SKM-1 treated with dmso at 0.1 percent for 144 hours (cell line): ENCODE data around the gene ZNF446.
"Not testable (repeated sequence)": the region's sequence is repeated elsewhere in the genome, so short reads cannot be mapped to it uniquely, and the experiment has no call there.

Source experiments
- DNase-seq: peaks from one replicate; lab custom pipeline; 2025; ENCODE audit not compliant: unreplicated experiment; lab: John Stamatoyannopoulos, UW

ZNF446 gene

DNA sequence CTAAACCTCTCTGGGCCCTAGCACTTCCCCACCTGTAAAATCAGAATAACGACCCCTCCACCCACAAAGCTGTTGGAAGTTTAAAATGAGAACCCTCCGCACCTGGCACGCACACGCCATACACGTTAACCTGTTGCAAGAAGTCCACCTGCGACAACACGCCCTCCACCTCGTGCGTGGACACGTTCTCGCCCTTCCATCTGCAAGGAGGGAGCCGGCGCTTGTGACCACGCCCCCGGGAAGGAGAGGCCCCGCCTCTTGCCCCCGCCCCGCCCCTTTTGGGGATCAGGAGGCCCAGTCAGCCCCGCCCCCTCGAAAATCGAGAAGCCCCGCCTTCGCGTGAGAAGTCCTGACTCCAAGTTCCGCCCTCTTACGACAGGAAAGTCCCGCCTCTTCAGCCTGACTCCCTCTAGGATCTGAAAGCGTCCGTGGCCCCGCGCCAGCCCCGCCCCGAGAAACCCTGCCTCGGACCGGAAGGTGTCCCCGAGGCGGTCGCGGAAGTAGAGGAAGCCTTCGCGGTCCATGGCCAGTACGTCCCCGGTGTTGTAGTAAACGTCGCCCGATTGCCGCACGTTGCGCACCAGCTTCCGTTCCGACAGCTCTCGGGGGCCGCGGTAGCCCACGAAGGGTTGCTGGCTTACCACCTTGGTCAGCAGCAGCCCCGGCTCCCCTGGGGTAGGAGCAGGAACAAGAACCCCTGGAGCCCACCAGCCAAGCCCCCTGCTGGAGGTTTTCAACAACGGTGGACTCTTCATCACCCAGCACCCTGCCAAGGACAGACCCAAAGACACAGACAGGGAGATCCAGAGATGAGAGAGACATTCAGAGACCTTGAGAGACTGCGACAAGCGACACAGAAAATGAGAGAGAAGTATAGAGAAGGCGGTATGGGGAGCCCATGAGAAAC, 23.1 kb downstream of the ZNF446 start:
- DNase-seq: peak; percentile 84

DNA sequence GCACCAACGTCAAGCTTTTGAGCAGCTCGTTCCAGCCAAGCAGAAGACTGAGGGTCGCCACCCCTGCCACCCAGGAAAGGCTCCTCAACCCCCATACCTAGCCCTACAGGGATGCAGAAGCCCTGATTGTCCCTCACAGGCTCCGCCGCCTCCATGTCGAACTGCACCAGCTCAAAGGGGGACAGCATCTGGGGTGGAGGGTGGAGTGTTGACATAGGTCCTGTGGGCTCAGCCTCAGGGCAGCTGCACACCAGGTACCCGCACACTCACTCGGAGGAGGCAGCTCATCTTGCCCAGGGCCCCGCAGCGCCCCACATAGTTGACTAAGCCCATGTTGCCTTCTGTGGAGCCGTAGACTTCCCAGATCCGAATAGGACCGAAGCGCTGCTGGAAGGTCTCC, 24.1 kb downstream of the ZNF446 start:
- DNase-seq: no peak

DNA sequence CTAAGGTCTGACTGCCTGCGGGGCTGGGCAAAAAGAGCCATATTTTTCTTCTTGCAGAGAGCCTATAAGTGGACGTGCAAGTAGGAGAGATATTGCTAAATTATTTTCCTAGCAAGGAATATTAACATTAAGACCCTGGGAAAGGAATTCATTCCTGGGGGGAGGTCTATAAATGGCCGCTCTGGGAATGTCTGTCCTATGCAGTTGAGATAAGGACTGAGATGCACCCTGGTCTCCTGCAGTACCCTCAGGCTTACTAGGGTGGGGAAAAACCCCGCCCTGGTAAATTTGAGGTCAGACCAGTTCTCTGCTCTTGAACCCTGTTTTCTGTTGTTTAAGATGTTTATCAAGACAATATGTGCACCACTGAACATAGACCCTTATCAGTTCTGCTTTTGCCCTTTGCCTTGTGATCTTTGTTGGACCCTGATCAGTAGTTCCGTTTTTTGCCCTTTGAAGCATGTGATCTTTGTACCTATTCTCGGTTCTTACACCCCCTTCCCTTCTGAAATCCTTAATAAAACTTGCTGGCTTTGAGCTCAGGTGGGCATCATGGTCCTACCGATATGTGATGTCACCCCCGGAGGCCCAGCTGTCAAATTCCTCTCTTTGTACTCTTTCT, 31.6 kb downstream of the ZNF446 start:
- not testable (repeated sequence) for DNase-seq

DNA sequence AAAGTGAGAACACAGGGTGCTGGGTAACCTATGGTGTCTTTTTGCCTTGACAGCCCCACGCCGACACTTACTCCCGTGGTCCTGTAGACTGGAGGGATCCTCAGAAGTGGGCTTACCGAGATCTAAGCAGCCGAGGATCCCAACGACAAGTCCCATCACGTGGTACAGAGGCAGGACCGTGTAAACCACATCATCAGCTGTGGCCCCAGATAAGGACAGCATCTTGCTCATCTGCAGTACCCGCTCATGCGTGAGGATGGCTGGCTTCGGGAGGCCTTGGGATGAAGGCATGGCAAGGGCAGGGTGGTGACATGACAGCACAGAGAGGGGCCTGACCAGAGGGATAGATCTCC, 33.6 kb downstream of the ZNF446 start:
- DNase-seq: no peak

DNA sequence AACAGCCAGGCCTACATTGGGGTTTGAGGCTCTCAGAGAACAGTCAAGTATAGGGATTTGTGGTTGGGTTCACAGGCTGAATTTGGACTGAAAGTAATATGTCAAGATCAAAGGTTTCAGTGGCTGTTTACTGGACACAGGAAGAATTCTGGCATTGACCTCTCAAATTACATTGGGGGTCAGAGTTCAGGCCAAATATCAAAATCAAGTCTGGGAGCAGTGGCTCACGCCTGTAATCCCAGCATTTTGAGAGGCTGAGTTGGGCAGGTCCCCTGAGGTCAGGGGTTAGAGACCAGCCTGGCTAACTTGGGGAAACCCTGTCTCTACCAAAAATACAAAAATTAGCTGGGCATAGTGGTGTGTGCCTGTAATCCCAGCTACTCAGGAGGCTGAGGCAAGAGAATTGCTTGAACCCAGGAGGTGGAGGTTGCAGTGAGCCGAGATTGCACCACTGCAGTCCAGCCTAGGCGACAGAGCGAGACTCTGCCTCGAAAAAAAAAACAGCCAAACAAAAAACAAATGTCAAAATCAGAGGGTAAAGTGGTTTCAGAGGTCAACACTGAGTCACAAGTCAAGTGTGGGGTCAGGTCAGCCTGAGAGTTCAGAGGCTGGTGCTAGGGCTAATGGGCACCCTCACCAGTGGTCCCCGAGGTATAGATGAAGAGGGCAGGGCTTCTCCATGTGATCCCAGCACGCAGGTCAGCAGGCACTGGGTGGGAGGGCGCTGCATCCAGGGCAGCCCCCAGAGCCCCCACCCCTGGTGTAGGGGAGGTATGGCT, 34.1 kb downstream of the ZNF446 start:
- DNase-seq: no peak

DNA sequence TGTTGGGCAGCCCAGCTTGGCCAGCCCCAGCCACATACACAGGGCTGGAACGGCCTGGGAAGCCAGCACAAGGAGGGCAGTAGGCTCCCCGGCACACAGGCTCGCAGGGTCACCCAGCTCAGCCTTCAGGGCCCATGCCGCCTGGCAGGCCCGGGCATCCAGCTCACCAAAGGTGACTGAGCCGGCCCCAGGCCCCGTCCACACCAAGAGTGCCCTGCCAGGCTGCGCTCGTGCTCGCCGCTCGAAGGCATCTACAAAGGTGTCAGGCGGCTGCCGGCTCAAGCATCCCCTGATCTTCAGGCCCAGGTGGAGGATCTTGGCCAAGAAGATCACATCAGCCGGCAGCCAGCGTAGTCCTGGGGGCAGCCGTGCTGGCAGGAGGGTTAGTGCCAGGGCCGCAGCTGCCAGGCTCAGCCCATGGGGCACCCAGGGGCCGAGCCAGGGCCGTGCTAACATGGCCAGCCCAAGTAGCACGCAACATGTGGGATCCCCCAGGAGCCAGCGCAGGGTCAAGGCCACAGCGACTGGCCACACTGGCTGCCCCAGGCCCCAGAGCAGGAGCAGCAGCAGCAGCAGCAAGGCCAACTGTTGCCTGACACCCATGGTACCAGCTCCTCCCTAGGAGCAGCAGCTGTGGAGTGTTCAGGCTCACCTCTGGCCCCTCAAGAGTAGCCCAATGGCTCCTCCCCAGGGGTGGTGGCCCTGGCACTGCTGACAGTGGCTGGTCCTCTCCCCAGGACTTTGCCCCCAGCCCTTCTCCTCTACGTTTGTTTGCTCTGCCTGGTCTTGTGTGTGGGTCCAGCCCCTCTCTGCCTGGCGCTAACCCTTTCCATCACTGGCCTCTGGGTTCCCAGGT, 35.4 kb downstream of the ZNF446 start, which contains the start of gene SLC27A5:
TSS of gene SLC27A5 (minus strand) at position 640 of the 856 bp plus-strand sequence. CDS start at position 603, 37 bp downstream.
- DNase-seq: no peak

DNA sequence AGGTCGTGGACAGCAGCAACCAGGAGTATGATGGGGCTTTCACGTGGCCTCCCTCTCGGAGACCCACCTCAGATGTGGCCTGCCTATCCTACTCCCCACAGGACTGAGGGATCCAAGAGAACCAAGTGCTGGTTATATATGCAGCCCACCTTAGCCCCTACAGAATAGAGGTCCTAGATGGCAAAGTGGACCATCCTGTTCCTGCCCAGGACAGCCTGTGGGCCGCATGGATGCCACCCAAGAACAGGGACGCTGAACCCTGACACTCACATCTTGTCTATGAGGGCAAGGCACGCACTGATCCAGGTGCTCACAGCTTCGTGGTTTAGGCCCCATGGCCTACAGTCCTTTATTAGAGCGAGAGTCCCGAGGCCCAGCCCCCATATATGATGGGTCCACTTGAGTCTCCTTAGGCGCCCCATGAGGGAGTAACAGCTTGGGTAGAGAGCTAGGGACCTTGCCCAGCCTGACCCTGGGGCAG, 37.1 kb downstream of the ZNF446 start:
- DNase-seq: no peak

DNA sequence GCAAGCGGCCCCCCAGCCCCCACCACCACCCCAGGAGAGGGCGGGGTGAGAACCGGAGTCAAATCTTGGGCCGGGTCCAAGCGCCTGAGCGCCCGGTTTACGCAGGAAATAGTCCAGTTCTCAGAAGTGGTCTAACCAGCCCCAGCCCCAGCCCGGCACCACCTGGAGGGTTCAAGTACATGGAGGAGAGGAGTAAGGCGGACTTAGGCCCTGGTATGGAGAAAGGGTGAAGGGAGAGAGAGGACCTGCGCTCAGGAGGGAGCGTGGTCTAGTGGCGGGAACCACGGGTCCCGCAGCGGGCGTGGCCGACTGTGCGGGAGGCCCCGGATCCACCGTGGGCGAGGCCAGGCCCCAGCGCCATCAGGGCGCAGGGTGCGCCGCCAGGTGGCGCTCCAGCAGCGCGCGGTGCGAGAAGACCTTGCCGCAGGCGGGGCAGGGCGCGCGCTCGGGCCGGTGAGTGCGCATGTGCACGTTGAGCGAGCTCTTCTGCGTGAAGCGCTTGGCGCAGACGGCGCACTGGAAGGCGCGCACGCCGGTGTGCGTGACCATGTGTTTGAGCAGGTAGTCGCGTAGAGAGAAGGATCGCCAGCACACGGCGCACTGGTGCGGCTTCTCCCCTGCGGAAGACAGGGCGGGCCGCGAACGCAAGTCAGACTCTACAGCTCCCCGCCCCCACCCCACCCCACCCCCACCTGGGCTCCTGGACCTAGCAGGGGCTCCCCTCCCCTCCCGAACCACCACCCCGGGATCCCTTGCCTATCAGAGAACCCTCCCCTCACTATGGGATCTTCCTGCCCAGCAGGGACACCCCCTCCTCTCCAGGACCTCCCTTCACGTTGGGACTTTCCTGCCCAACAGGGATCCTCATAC, 37.8 kb downstream of the ZNF446 start:
- DNase-seq: peak; percentile 60

DNA sequence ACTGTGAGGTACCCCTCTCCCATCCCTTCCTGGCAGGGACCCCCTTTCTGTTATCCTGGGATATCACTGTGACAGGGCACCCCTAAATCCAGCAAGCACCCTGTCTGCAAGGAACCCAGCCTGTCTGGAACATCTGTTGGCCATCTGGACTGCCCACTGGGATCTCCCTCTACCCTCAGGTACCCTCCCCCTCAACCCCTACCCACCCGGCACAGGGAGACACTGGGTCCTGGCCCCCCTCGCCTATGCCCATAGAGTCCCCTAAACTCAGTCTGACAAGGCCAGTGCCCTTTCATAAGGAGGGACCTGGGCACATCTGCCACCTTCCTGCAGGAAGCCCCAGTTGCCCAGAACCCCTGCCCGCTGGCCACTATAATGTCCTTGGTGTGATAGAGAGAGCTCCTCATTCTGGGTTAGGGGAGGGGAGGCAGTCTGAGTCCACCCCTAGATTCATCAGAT, 38.4 kb downstream of the ZNF446 start:
- DNase-seq: no peak

DNA sequence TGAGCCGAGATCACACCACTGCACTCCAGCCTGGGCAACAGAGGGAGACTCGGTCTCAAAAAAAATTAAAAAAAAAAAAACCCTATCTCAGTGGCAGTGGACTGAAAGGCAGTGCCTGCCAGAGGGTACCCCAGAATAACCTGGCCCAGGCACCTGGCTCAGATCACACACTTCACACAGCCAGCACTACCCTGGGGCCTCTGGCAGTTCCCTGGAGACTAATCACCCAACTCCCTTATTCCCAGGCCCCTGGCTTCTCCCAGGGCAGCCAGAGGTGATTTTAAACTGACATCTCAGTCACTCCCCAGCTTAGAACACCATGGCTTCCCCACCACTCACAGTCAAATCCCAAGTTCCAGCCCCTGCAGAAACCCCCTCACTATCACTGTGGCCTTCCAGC, 39.1 kb downstream of the ZNF446 start:
- no peak for DNase-seq

DNA sequence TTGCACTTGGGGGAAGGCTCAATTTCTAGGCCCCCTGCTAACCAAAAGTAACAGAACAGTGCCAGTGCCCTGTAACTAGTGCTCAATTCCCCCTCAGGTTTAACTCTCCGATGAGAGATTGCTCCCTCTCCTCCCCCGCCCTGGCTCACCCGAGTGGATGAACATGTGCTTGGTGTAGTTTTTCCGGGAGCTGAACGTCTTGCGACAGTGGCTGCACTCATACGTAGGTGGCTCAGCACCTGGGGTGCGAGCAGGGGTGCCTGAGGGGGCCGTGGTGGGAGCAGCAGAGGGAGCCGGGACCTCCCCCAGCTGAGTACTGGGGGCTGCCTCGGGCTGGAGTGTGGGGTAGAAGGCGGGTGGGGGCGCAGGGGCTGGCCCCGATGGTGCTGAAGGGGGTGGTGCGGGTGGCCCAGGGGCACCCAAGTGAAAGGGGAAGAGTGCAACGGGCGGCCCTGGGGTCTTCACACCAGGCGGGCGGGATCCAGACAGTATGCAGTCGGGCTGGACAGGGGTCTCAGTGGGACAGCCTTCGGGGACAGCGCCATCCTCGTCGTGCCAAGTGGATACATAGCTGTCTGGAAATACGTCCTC, 40.2 kb downstream of the ZNF446 start:
- DNase-seq: no peak

DNA sequence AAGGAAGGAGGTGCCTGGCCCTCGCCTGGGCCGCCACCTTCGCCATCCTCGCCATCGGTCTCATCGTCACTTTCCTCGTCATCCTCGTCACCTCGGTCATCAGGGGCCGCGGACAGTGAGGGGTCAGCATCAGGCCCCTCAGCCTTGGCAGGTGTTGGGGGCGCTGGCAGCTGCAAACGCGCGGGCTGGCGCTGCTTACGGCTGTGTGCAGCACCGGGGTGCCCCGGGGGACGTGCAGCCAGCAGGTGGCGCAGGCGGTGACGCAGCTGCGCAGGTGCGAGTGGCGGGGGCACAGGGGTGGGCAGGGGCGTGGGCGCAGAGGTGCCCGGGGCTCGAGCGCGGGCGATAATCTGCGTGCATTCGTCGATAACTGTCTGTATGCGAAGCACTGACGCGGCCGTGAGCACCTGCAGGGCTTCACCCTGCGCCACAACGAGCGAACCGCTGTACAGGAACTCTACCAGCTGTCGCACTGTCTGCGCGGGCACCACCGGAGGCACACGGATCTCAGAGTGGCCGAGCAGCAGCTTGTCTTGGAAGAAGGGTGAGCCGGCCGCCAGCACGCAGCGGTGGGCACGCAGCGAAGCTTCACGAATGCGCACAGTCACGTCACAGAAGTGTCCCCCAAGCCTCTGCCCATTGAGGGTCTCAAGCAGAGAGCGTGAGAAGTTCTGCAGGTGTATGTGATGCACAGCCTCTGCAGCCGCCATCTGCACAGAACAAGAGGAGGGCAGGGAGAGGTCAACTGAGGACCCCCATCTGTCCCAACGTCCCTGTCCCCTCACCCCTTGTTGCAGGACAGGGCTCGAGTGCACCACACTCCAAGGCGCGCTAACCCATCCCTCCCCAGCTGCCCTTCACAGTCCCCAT, 41.0 kb downstream of the ZNF446 start:
- DNase-seq: no peak

DNA sequence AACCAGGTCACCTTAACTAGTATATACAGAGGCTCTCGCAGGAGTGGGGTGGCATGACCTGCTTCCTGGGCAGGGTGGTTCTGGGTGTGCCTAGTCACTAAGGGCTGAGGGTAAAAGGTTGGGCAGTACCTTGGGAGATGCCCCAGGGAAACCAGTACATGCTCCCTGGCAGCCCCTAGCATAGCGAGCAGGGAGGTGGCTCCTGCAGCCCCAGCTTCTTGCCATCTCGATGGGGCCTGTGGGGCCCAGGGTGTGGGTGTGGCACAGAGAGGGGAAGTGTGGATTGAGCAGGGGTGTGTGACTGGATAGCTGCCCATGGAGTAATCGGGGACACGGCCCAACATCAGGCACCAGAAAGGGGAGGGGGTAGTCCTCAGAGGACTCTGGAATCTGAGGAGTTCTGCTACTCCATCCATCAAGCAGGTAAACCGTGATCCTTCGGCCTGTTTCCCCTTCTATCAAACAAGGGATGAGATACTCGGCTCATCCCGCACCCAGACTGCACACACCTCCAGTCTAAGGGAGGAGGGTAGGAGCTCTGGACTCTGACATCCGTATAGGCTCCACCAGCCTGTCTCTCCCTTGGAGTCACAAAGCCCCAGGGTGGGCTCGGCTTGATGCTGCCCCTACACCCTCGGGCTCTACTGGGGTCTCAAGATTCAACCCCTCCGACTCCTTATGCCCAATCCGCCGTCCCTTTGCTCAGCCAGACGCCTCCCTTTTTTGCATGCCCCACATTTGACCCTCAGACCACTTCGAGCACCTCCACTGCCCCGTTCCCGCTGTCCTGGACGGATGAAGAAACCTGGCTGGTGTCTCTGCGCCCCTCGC, 42.3 kb downstream of the ZNF446 start:
- peak; percentile 3 for DNase-seq

DNA sequence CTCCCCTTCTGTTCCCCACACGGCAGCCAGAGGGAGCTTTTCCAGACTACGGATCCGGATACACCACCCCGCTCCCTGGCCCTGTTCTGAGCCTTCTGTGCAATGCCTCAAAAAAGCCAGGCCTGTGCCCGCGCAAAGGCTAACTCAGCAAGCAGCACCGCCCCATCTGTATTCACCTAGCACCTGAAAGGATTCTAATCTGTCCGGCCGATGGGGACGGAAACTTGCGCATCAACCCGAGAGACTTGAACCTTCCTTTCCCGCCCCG, 42.9 kb downstream of the ZNF446 start:
- DNase-seq: peak; percentile 16

DNA sequence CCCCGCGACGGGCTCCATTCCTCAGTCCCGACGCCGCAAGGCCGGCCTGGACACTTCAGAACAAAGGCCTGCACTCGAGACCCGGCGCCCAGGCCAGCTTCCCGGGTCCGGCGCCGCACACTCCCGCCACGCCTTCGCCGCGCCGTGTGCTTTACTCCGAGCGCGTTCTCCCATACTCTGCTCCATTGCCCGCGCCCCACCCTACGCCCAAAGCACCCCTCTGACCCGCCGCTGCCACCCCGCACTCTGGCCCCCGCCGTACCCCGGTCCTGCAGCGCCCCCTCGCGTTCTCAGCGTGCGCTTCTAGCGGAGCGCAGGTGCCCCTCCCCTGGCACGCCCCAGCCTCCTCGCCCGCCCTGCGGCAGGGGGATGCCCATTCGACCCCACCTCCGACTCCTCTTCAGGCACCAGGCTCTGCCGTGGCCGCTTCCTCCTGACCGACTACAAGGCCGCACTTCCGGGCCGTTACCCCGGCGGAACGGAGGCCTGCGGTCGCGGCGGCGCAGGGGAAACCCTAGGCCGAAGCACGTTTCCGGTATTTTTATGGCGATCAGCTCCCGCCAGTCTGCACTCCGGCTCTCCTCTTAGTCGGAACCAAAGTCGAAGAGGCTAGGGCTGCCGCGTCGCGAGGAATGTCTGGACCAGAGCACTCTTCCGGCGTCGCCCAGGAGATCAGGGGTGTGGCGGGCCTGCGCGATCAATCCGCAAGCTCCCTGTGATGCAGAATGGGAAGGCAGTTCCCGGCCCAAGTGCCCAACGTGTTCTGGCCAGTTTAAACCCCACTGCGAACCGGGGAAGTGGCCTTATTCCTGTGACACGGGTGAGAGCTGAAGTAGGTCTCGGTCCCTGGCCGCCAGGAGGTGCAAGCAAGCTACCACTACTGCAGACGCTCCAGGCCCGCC, 43.5 kb downstream of the ZNF446 start, which contains the start of gene ZBTB45:
TSS of gene ZBTB45 (minus strand) at position 456 of the 902 bp plus-strand sequence. CDS start 2,137 bp downstream, outside the sequence.
- peak; percentile 82 for DNase-seq

DNA sequence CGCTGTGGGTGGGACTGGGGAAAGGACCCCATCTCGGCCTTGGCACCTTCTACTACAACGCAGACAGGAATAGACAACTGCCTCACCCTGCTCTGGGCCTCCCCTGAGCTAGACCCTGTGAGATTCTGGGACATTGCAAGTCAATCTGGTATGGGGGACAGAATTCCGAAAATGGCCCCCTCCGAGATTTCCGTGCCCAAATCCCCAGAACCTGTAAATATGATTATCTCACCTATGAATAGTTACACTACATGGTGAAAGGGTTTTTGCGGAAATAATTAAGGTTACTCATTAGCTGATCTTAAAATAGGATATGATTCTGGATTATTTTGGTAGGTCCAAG, 44.1 kb downstream of the ZNF446 start:
- no peak for DNase-seq

DNA sequence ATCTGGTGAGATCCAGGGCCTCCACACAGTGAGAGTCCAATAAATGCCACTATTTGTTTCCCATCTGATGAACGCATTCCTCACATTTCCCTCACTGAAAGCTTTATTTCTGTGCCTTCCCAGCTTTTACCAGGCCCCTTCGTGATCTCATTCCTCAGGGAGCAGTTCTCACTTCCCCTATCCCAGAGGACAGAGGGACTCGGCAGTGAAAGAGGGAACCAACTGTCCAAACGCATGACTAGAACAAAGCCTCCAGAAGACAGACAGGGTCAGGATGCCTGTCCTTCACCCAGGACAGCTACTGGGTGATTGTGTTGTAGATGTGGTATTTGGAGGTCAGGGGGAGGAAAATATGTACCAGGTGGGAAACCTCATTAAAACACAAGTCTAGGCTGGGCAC, 45.5 kb downstream of the ZNF446 start:
- DNase-seq: no peak
